Parathyroid adenoma (tissue), 2 donors: ENCODE data around the gene RAD1.

Experiments used
- H2AFZ ChIP-seq: fragments of 300-600 bp; sonication (generic); one replicate; pipeline ENCODE4 v1.7.0; 2017; ENCODE audit warnings: antibody characterized with exemption, mild to moderate bottlenecking
- H3K27ac ChIP-seq: fragments of 300-600 bp; sonication (generic); one replicate; pipeline ENCODE4 v1.7.0; 2017
- H3K27me3 ChIP-seq: fragments of 300-600 bp; sonication (generic); one replicate; pipeline ENCODE4 v1.7.0; 2017; ENCODE audit warnings: low read length; ENCODE audit not compliant: control insufficient read depth, insufficient read depth
- H3K36me3 ChIP-seq: fragments of 300-600 bp; sonication (generic); one replicate; pipeline ENCODE4 v1.7.0; 2017; ENCODE audit warnings: low read length; ENCODE audit not compliant: control insufficient read depth, insufficient read depth
- H3K4me1 ChIP-seq: fragments of 300-600 bp; sonication (generic); one replicate; pipeline ENCODE4 v1.7.0; 2017; ENCODE audit warnings: control low read depth
- H3K4me2 ChIP-seq: fragments of 300-600 bp; sonication (generic); one replicate; pipeline ENCODE4 v1.7.0; 2017; ENCODE audit warnings: low read length
- H3K4me3 ChIP-seq: fragments of 300-600 bp; sonication (generic); one replicate; pipeline ENCODE4 v1.7.0; 2017; ENCODE audit warnings: low read depth, low read length
- H3K79me2 ChIP-seq: fragments of 300-600 bp; sonication (generic); one replicate; pipeline ENCODE4 v1.7.0; 2017; ENCODE audit warnings: control low read depth
- H3K9ac ChIP-seq: fragments of 300-600 bp; sonication (generic); one replicate; pipeline ENCODE4 v1.7.0; 2017; ENCODE audit warnings: mild to moderate bottlenecking
- H3K9me3 ChIP-seq: fragments of 300-600 bp; sonication (generic); one replicate; pipeline ENCODE4 v1.7.0; 2017; ENCODE audit warnings: low read length; ENCODE audit not compliant: control insufficient read depth
- CTCF ChIP-seq: fragments of 300-600 bp; sonication (generic); IDR thresholded peaks from one replicate; pipeline ENCODE4 v1.7.0; 2017; ENCODE audit warnings: antibody characterized with exemption, mild to moderate bottlenecking
- donor health status: primary hyperparathyroidism.

Gene RAD1

GRCh38 chr5:34857894-34858293, 57.4 kb downstream of the RAD1 start:
- no peaks in the 10 kb centered on the region for H3K36me3 ChIP-seq
- no peak overlapping the region for H3K4me2 ChIP-seq
- H2AFZ ChIP-seq, result no peak overlapping the region
- H3K79me2 ChIP-seq, result no peaks in the 10 kb centered on the region
- H3K9ac ChIP-seq, result no peak overlapping the region
- H3K27me3 ChIP-seq, result no peaks in the 10 kb centered on the region
- H3K27ac ChIP-seq, result no peak overlapping the region
- no peak overlapping the region for H3K4me3 ChIP-seq
- no peaks in the 10 kb centered on the region for H3K9me3 ChIP-seq
- H3K4me1 ChIP-seq, result peaks cover 9% of the 10 kb centered on the region
- TF ChIP-seq CTCF, result no peak

GRCh38 chr5:34857161-34857560, 58.1 kb downstream of the RAD1 start:
- Histone ChIP-seq H3K4me2 (no peak overlapping the region), H3K36me3 (no peaks in the 10 kb centered on the region), H3K9me3 (no peaks in the 10 kb centered on the region), H3K9ac (no peak overlapping the region), H2AFZ (no peak overlapping the region), H3K27me3 (no peaks in the 10 kb centered on the region), H3K79me2 (no peaks in the 10 kb centered on the region), H3K27ac (no peak overlapping the region), H3K4me1 (peaks cover 9% of the 10 kb centered on the region), H3K4me3 (no peak overlapping the region)
- no peak for TF ChIP-seq CTCF
